K562 (cell line): ENCODE results near the gene XKR7. TPM values are rescaled to one million over a fixed set of nuclear protein-coding genes. Genes with fewer than 3 reads are reported as not detected.

Experiments used
- ATAC-seq: fragments of 200-7000 bp; cut with Tn5 transposase; 3 replicates; pipeline ENCODE4 v1.9.1; 2020; ENCODE audit warnings: moderate library complexity
- BruUV-seq: library from RNA; stranded (reverse); fragments of 400-500 nt; replicated peaks from 2 replicates; lab custom pipeline; 2021; lab: Mats Ljungman, UMichigan
- CTCF ChIA-PET: fragments of 300-600 bp; formaldehyde crosslinking; extraction: SDS; loops from one replicate; lab custom pipeline; 2021; ENCODE audit warnings: low intra/inter-chr PET ratio; lab: Yijun Ruan, JAX
- POLR2A ChIA-PET: fragments of 300-600, 350-650 bp; sonication (Branson Sonifier 250); formaldehyde crosslinking; extraction: SDS; loops from one replicate; lab custom pipeline; 2021; ENCODE audit warnings: antibody characterized with exemption, inconsistent platforms; lab: Yijun Ruan, JAX
- DNase-seq, 4 experiments: peaks; one replicate each; pipeline versions ENCODE4 v3.0.0 to v3.0.0-alpha.2; 2011 to 2018; ENCODE audit warnings: low spot score in 3 of 4, mixed read lengths in 3 of 4; ENCODE audit errors: extremely low read depth in 1 of 4
- FAIRE-seq: peaks from 2 replicates; lab custom pipeline; 2011; peaks lifted over from hg19 to GRCh38; lab: Jason Lieb, UNC
- H2AFZ ChIP-seq: 2 replicates; pipeline ENCODE4 v1.6.0; 2011; ENCODE audit warnings: low read depth, low read length, control low read depth, inconsistent platforms
- H3K27ac ChIP-seq: fragments of 200-600 bp; 3 replicates; pipeline ENCODE4 v1.8.0; 2011; ENCODE audit warnings: low read depth, mild to moderate bottlenecking, control low read depth, inconsistent platforms, low read length, moderate library complexity, mixed read lengths; ENCODE audit errors: extremely low read depth
- H3K27me3 ChIP-seq, 2 experiments: fragments of 300-600 bp in 1 of 2; 2 replicates in 1 of 2; 3 replicates in 1 of 2; pipeline versions ENCODE4 v1.6.0 to v1.8.0; 2011; ENCODE audit warnings: inconsistent platforms in 2 of 2, low read length in 2 of 2, mild to moderate bottlenecking in 1 of 2, mixed read lengths in 1 of 2, moderate library complexity in 1 of 2; ENCODE audit not compliant: control insufficient read depth in 2 of 2, insufficient read depth in 2 of 2
- H3K36me3 ChIP-seq: fragments of 300-600 bp; 3 replicates; pipeline ENCODE4 v1.8.0; 2011; ENCODE audit warnings: mild to moderate bottlenecking, low read length, inconsistent platforms; ENCODE audit not compliant: control insufficient read depth, insufficient read depth
- H3K4me1 ChIP-seq, 2 experiments: fragments of 200-600 bp in 1 of 2; replicated peaks in 1 of 2; 2 replicates in 1 of 2; 3 replicates in 1 of 2; pipeline versions ENCODE4 v1.5.1 to v1.8.0; 2011; ENCODE audit warnings: inconsistent platforms in 2 of 2, low read length in 2 of 2, mild to moderate bottlenecking in 1 of 2, mixed read lengths in 1 of 2, moderate library complexity in 1 of 2; ENCODE audit not compliant: control insufficient read depth in 2 of 2, insufficient read depth in 2 of 2
- H3K4me2 ChIP-seq: 2 replicates; pipeline ENCODE4 v1.6.1; 2011; ENCODE audit warnings: low read length, control low read depth, inconsistent platforms, mixed read lengths; ENCODE audit not compliant: insufficient read depth
- H3K4me3 ChIP-seq: fragments of 200-600 bp; sonication (generic), shearing (Covaris generic); 2 replicates; pipeline ENCODE4 v1.5.1; 2016; ENCODE audit warnings: control low read depth, inconsistent platforms
- H3K79me2 ChIP-seq: fragments of 200-600 bp; 3 replicates; pipeline ENCODE4 v1.8.0; 2011; ENCODE audit warnings: low read length, inconsistent platforms; ENCODE audit not compliant: control insufficient read depth, insufficient read depth
- H3K9ac ChIP-seq, 2 experiments: 2 replicates each; pipeline versions ENCODE4 v1.6.0 to v1.6.1; 2011; ENCODE audit warnings: low read depth in 2 of 2, low read length in 2 of 2, control low read depth in 1 of 2, inconsistent platforms in 1 of 2, mild to moderate bottlenecking in 1 of 2, mixed read lengths in 1 of 2; ENCODE audit not compliant: insufficient read depth in 1 of 2
- H3K9me1 ChIP-seq: one replicate; pipeline ENCODE4 v1.6.0; 2011; ENCODE audit warnings: inconsistent platforms, mild to moderate bottlenecking, low read length, moderate library complexity; ENCODE audit not compliant: control insufficient read depth, insufficient read depth
- H3K9me3 ChIP-seq: replicated peaks from 2 replicates; pipeline ENCODE4 v1.5.1; 2011; ENCODE audit warnings: low read depth, low read length, inconsistent platforms; ENCODE audit not compliant: control insufficient read depth, insufficient read depth
- H4K20me1 ChIP-seq: replicated peaks from 2 replicates; pipeline ENCODE4 v1.6.1; 2011; ENCODE audit warnings: low read length, inconsistent platforms, mixed read lengths; ENCODE audit not compliant: control insufficient read depth, insufficient read depth
- CC2D1A ChIP-seq: fragments of 450-650 bp; IDR thresholded peaks from 2 replicates; pipeline ENCODE4 v1.6.1; 2017; ENCODE audit warnings: mild to moderate bottlenecking
- CXXC5 ChIP-seq: fragments of 250-450 bp; sonication (Bioruptor Pico); IDR thresholded peaks from 2 replicates; pipeline ENCODE4 v1.8.0; 2022; ENCODE audit warnings: inconsistent platforms, mild to moderate bottlenecking, moderate library complexity
- DACH1 ChIP-seq: fragments of 450-650 bp; IDR thresholded peaks from 2 replicates; pipeline ENCODE4 v1.6.1; 2018; ENCODE audit not compliant: partially characterized antibody
- ELF4 ChIP-seq: fragments of 450-650 bp; formaldehyde crosslinking; IDR thresholded peaks from 2 replicates; pipeline ENCODE4 v1.4.0; 2022; ENCODE audit warnings: missing genetic modification characterization
- JUND ChIP-seq, 2 experiments: IDR thresholded peaks; 2 replicates in 1 of 2; 3 replicates in 1 of 2; pipeline ENCODE4 v1.6.1; 2011; ENCODE audit warnings: borderline replicate concordance in 2 of 2, low read depth in 2 of 2, low read length in 2 of 2, improper control_type of control experiment in 1 of 2, missing biosample characterization in 1 of 2, missing genetic modification characterization in 1 of 2, missing genetic modification reagents in 1 of 2
- KLF6 ChIP-seq: fragments of 250-450 bp; sonication (Bioruptor Pico); IDR thresholded peaks from 2 replicates; pipeline ENCODE4 v1.4.0; 2020; ENCODE audit warnings: mild to moderate bottlenecking, moderate library complexity, borderline replicate concordance
- MAFK ChIP-seq: IDR thresholded peaks from 2 replicates; pipeline ENCODE4 v1.6.1; 2011; ENCODE audit warnings: low read length, improper control_type of control experiment
- NCOA2 ChIP-seq, 2 experiments: fragments of 450-650 bp; IDR thresholded peaks; 2 replicates each; pipeline ENCODE4 v1.6.1; 2018; ENCODE audit warnings: mild to moderate bottlenecking in 2 of 2, moderate library complexity in 1 of 2; ENCODE audit not compliant: partially characterized antibody in 2 of 2
- POLR2AphosphoS2 ChIP-seq: IDR thresholded peaks from 2 replicates; pipeline ENCODE4 v1.6.1; 2012; ENCODE audit warnings: low read length, improper control_type of control experiment
- POLR2H ChIP-seq: IDR thresholded peaks from 2 replicates; pipeline ENCODE4 v1.6.1; 2016; ENCODE audit warnings: missing genetic modification characterization, low read depth, mild to moderate bottlenecking, control low read depth, missing compliant biosample characterization, moderate library complexity
- RAD51 ChIP-seq: fragments of 450-650 bp; IDR thresholded peaks from 2 replicates; pipeline ENCODE4 v1.7.1; 2016; ENCODE audit warnings: low read depth, mild to moderate bottlenecking, borderline replicate concordance
- RBBP5 ChIP-seq: fragments of 200-600 bp; sonication (generic); IDR thresholded peaks from 2 replicates; pipeline ENCODE4 v1.6.1; 2012; ENCODE audit warnings: borderline replicate concordance, mild to moderate bottlenecking, low read length, control low read depth, inconsistent platforms; ENCODE audit not compliant: insufficient read depth, poor library complexity, severe bottlenecking
- SP1 ChIP-seq: sonication (generic); formaldehyde crosslinking; IDR thresholded peaks from 2 replicates; pipeline ENCODE4 v1.8.1; 2022; ENCODE audit warnings: mild to moderate bottlenecking, missing genetic modification reagents
- TAF1 ChIP-seq: IDR thresholded peaks from 2 replicates; pipeline ENCODE4 v1.6.1; 2011; ENCODE audit warnings: mild to moderate bottlenecking, low read length, moderate library complexity; ENCODE audit not compliant: insufficient read depth, control insufficient read depth, severe bottlenecking; ENCODE audit errors: extremely low read depth
- XRCC5 ChIP-seq: fragments of 200-400 bp; formaldehyde crosslinking; IDR thresholded peaks from 2 replicates; pipeline ENCODE4 v1.6.1; 2017; ENCODE audit warnings: low read depth, mild to moderate bottlenecking, low read length
- ZBED1 ChIP-seq: IDR thresholded peaks from 2 replicates; pipeline ENCODE4 v1.6.1; 2014
- ZC3H8 ChIP-seq: fragments of 450-650 bp; IDR thresholded peaks from 2 replicates; pipeline ENCODE4 v1.6.1; 2017
- ZKSCAN3 ChIP-seq: fragments of 250-450 bp; sonication (Bioruptor Pico); IDR thresholded peaks from 2 replicates; pipeline ENCODE4 v1.4.0; 2020
- WGBS: fragments of 100-300 bp; shearing (Covaris generic); methylation state at CpG from one replicate; pipeline ENCODE4 v1.1.6; 2016; ENCODE audit warnings: low coverage, mixed read lengths; ENCODE audit not compliant: insufficient coverage; ENCODE audit errors: missing lambda C conversion rate; 5-methylcytosine and 5-hydroxymethylcytosine counted together
- in situ Hi-C: fragments of 300-500 bp; cut with MboI; formaldehyde crosslinking; loops from 4 replicates; pipeline ENCODE4 v1.15.0; 2018; ENCODE audit warnings: inconsistent platforms, mixed read lengths
- intact Hi-C: fragments of 100-400 bp; cut with micrococcal nuclease; formaldehyde crosslinking; loops from 2 replicates; pipeline ENCODE4 v1.14.2; 2022
- polyA plus RNA-seq, 8 experiments: library from polyadenylated mRNA; depleted of rRNA in 4 of 8; stranded (reverse) in 5 of 8; unstranded in 3 of 8; fragments of >200 nt; fragmentation: Nextera tagmentation in 2 of 8; fragmentation: Illumina TruSeq in 1 of 8; extraction: Ambion mirVana in 2 of 8; extraction: Trizol in 1 of 8; gene quantifications; 2 replicates each; pipeline versions ENCODE4 v1.2.1 to v1.2.3, GENCODE V29; 2011 to 2014; ENCODE audit warnings: inconsistent platforms in 1 of 8, missing spikeins in 1 of 8
- total RNA-seq, 7 experiments: library from RNA; depleted of rRNA in 6 of 7; stranded (reverse); fragments of >200 nt in 6 of 7; fragmentation: Illumina TruSeq in 2 of 7; extraction: Trizol in 2 of 7; gene quantifications; 2 replicates each; pipeline versions ENCODE4 v1.2.1 to v1.2.3, GENCODE V29; 2011 to 2021; ENCODE audit warnings: low replicate concordance in 1 of 7

XKR7 gene
- total and polyA plus RNA-seq, 9 of the 15 experiments (the other 6 are each of a cell fraction or from before 2014, with no cell fraction given) = 0.02 TPM; not detected in 8

- Histone ChIP-seq H3K9me1 (no peaks in the 10 kb centered on the region), H2AFZ (no peak overlapping the region), H3K4me1 (peaks cover 0 to 3% of the 10 kb centered on the region in 2 experiments; a peak in 1 of 5 replicates), H3K36me3 (no peaks in the 10 kb centered on the region), H3K79me2 (no peaks in the 10 kb centered on the region), H3K4me2 (no peak overlapping the region), H3K9ac (no peak overlapping the region), H3K27ac (no peak overlapping the region), H4K20me1 (peaks cover 16% of the 10 kb centered on the region), H3K9me3 (no peaks in the 10 kb centered on the region), H3K4me3 (no peak overlapping the region), H3K27me3 (peaks cover 4 to 22% of the 10 kb centered on the region in 2 experiments; a peak in 3 of 5 replicates)
- 10% methylated on average over 3 of the region's 4 CpGs for WGBS
- ATAC-seq = no peak
- ChIA-PET CTCF (interaction anchor here (0.6 kb wide), 1 partner anchor 45 kb away, joined by 3 read pairs; no protein-coding TSS in a partner anchor), POLR2A (interaction anchor here (0.6 to 1.1 kb wide), 3 partner anchors 13 to 129 kb away, joined by 3 read pairs; no protein-coding TSS in a partner anchor)
- intact Hi-C loops = no loop called here
- BruUV-seq = no TSS peak
- no peak for DNase-seq
- in situ Hi-C loops = no loop called here
- FAIRE-seq = no peak
- TF ChIP-seq TAF1 = no peak
- no peak for TF ChIP-seq POLR2H (tag)
- TF ChIP-seq ELF4 (CRISPR knock-in tag) = no peak
- no peak for TF ChIP-seq XRCC5
Measured at GRCh38 chr20:31936420-31936819, 31.5 kb upstream of the XKR7 start.

GRCh38 chr20:31937820-31938219, 30.1 kb upstream of the XKR7 start:
- POLR2A ChIA-PET = interaction anchor here (0.8 to 0.9 kb wide), 4 partner anchors 9 to 57 kb away, joined by 3 read pairs; no protein-coding TSS in a partner anchor
- no peak for TF ChIP-seq DACH1
- TF ChIP-seq JUND (IDR thresholded peaks at IDR 0.05; ENCODE audit: borderline replicate concordance, low read depth, low read length) = no peak
- TF ChIP-seq JUND (tag; IDR thresholded peaks at IDR 0.05; ENCODE audit: borderline replicate concordance, low read depth, low read length) = no peak
- no peak for TF ChIP-seq SP1 (CRISPR knock-in tag)
- no peak for TF ChIP-seq CC2D1A
- no peak for TF ChIP-seq ZC3H8
- no peak for TF ChIP-seq CXXC5 (CRISPR knock-in tag)
- TF ChIP-seq KLF6 (CRISPR knock-in tag) = no peak
- no peak for TF ChIP-seq POLR2AphosphoS2
- TF ChIP-seq RBBP5 = no peak
- no peak for TF ChIP-seq ZBED1
- no peak for TF ChIP-seq ZKSCAN3
- no peak for TF ChIP-seq NCOA2 (IDR thresholded peaks at IDR 0.05; ENCODE audit: partially characterized antibody in 2 of 2)
- TF ChIP-seq MAFK = no peak
- TF ChIP-seq RAD51 = no peak

More at GRCh38 chr20:31937820-31938219, 30.1 kb upstream of the XKR7 start:
- BruUV-seq = no TSS peak
- ATAC-seq (no peak), DNase-seq (no peak), FAIRE-seq (no peak)
- Histone ChIP-seq H3K9me3 (no peaks in the 10 kb centered on the region), H3K9ac (no peak overlapping the region), H3K4me3 (no peak overlapping the region), H3K4me2 (no peak overlapping the region), H3K4me1 (peaks cover 0 to 3% of the 10 kb centered on the region in 2 experiments; a peak in 1 of 5 replicates), H3K36me3 (no peaks in the 10 kb centered on the region), H3K27me3 (peaks cover 0 to 18% of the 10 kb centered on the region in 2 experiments; a peak in 3 of 5 replicates), H3K9me1 (no peaks in the 10 kb centered on the region), H4K20me1 (peaks cover 21% of the 10 kb centered on the region), H2AFZ (no peak overlapping the region), H3K79me2 (no peaks in the 10 kb centered on the region), H3K27ac (no peak overlapping the region)
- WGBS = 0% methylated on average over 1 of the region's 1 CpG
- CTCF ChIA-PET = interaction anchor here (0.6 kb wide), 1 partner anchor 91 kb away, joined by 6 read pairs; no protein-coding TSS in a partner anchor
- intact Hi-C loops = no loop called here
- in situ Hi-C loops = no loop called here
